ENCODE measurements around the gene EPOP. TPM values are rescaled to one million over a fixed set of nuclear protein-coding genes. Genes with fewer than 3 reads are reported as not detected.

Gene EPOP
- total and polyA plus RNA-seq, 2 of the 8 experiments (the other 6 are each of a cell fraction or from before 2014, with no cell fraction given): 1.5 to 3.3 TPM

- TF ChIP-seq TCF12 (IDR thresholded peaks at IDR 0.05; ENCODE audit: low read depth, low read length) (0 out of 2 replicates have a peak, but pooled peaks have one; percentile 26), TBP (IDR thresholded peaks at IDR 0.05; ENCODE audit: low read depth, low read length) (no peak)
Observed at GRCh38 chr17:38702916-38703741, 28.4 kb upstream of the EPOP start (continued).
